Activated effector memory CD4-positive, alpha-beta T cell treated with anti-CD3 and anti-CD28 coated beads, Interleukin-2, amount 50 U/mL, for 16 hours (primary cell): Measurements from ENCODE around the gene HFM1.
A peak's percentile ranks its signal among the peaks of the same experiment; 100 is the strongest.
"Not testable (repeated sequence)": the region's sequence is repeated elsewhere in the genome, so short reads cannot be mapped to it uniquely, and the experiment has no call there.

Experiments used
- DNase-seq: peaks from one replicate; pipeline ENCODE4 v3.0.0-alpha.2; 2020

Gene HFM1

GRCh38 chr1:91372230-91372629, 32.4 kb downstream of the HFM1 start:
- not testable (repeated sequence) for DNase-seq

GRCh38 chr1:91349524-91349923, 55.1 kb downstream of the HFM1 start:
- DNase-seq, result no peak

GRCh38 chr1:91346824-91347223, 57.8 kb downstream of the HFM1 start:
- no peak for DNase-seq

GRCh38 chr1:91345395-91346005, 59.1 kb downstream of the HFM1 start:
- DNase-seq, result no peak

- DNase-seq, result no peak
Measured at GRCh38 chr1:91338501-91338900, 66.1 kb downstream of the HFM1 start.

- no peak for DNase-seq
Measured at GRCh38 chr1:91335603-91336002, 69.0 kb downstream of the HFM1 start.

GRCh38 chr1:91334856-91335255, 69.8 kb downstream of the HFM1 start:
- no peak for DNase-seq

GRCh38 chr1:91325456-91325855, 79.2 kb downstream of the HFM1 start:
- no peak for DNase-seq

- DNase-seq, result no peak
Measured at GRCh38 chr1:91314643-91315042, 90.0 kb downstream of the HFM1 start.

- DNase-seq, result no peak
Measured at GRCh38 chr1:91311672-91312071, 93.0 kb downstream of the HFM1 start.

GRCh38 chr1:91308544-91308943, 96.1 kb downstream of the HFM1 start:
- no peak for DNase-seq

- no peak for DNase-seq
Measured at GRCh38 chr1:91307784-91308409, 96.7 kb downstream of the HFM1 start.

- DNase-seq, result no peak
Measured at GRCh38 chr1:91303165-91303564, 101.5 kb downstream of the HFM1 start.

- DNase-seq, result not testable (repeated sequence)
Measured at GRCh38 chr1:91288843-91289553, 115.6 kb downstream of the HFM1 start.

GRCh38 chr1:91286962-91287317, 117.7 kb downstream of the HFM1 start:
- DNase-seq, result not testable (repeated sequence)

- not testable (repeated sequence) for DNase-seq
Measured at GRCh38 chr1:91286259-91286961, 118.2 kb downstream of the HFM1 start.

- DNase-seq, result no peak
Measured at GRCh38 chr1:91283421-91283726, 121.3 kb downstream of the HFM1 start.

- DNase-seq, result peak; percentile 70
Measured at GRCh38 chr1:91282695-91283420, 121.8 kb downstream of the HFM1 start.

- DNase-seq, result no peak
Measured at GRCh38 chr1:91281782-91282181, 122.9 kb downstream of the HFM1 start.

- no peak for DNase-seq
Measured at GRCh38 chr1:91278754-91279153, 125.9 kb downstream of the HFM1 start.

GRCh38 chr1:91273875-91274274, 130.8 kb downstream of the HFM1 start:
- DNase-seq, result no peak

GRCh38 chr1:91261655-91262054, 143.0 kb downstream of the HFM1 start:
- no peak for DNase-seq

- no peak for DNase-seq
Measured at GRCh38 chr1:91245435-91245834, 159.2 kb downstream of the HFM1 start.
